Ramos (cell line): ENCODE measurements around the gene CDH23.
"Not testable (repeated sequence)": the region's sequence is repeated elsewhere in the genome, so short reads cannot be mapped to it uniquely, and the experiment has no call there.

Experiments
- in situ Hi-C: fragments of 300-500 bp; cut with MboI; formaldehyde crosslinking; loops from one replicate; pipeline ENCODE4 v1.14.3; 2022; ENCODE audit warnings: low sequenced_read_pairs; ENCODE audit not compliant: unreplicated experiment

Gene CDH23

DNA sequence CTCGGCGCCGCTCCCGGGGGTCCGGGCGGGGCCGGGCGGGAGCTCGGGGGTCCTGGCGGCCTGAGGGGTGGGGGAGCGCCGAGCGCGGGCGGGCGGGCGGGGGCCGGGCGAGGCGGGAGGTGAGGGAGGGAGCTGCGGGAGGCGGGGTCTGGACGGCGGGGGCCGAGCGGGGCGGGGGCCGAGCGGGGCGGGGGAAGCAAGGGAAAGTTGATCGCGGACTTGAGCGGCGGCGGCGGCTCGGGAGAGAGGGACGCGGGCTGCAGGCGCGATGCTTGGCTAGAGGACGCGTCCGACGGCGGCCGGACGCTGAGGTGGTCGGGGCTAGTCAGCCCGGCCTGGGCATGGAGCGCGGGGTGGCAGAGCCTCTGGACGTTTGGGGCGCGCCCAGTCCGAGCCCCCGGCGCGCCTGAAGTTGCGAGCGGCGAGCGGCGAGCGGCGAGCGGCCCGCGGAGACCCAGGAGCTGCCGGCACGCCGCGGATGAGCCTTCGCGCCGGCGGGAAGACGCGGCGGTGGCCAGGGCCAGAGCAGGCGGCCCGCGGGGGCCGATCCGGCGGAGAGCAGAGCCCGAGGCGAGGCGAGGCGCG lies at the start of gene CDH23:
CDH23 (plus strand) TSS at position 210 of the 585 bp plus-strand sequence. CDS start 42,912 bp downstream, outside the sequence.
- in situ Hi-C loops, result no loop called here

DNA sequence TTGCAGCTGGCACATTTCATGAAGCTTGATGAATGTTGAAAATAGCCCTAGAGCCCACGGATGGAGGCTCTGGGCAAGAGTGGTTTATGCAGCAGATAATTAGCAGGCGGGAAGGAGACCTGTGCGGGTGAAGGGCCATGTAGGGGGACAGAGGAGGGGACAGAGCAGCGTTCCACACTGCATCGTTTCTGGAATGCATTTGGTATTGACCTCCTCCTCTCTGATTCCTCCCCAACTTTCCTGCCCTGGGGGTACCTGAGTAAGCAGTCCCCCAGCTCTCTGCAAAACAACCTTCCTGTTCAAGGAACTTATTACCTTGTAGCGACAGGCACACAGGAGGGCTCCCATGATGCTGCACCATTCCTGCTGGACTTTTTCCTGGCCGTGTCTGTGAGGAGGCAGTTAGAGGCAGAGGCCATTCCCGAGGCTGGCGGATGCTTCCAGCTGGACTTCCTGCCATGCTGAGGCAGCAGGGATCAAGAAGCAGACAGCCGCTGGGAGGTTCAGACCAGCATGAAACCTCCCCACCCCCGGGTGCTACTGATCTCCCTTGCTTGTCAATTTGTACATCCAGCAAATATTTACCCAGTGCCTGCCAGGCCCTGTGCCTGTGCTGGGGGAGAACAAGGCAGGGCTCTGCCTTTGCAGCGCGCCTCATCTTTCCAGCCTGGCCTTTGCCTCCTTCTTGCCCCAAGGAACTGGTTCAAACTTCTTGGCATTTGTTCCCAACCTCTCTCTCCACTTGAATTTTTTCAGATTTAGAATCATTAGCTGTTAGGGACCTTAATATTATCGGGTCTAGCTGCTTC lies 48.9 kb upstream of the CDH23 start:
- in situ Hi-C loops, result no loop called here

DNA sequence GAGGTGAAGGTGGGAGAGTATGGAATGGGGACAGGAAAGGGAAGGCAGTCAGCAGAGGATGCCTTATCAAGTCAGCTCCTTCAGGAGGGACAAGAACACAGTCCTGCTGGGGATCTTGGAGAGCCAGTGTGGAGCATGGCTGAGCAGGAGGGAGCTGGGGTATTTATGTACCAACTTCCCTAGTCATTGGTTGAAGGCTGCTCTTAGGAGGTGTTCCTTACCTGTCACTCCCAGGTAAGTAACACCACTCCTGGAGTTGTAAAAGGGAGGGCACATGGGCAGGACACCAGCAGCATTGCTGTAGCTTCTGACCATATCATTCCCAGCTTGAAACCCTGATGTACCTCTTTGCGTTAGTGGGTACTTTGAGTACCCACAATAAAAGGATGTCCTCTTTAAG lies 47.9 kb upstream of the CDH23 start:
- in situ Hi-C loops, result no loop called here

DNA sequence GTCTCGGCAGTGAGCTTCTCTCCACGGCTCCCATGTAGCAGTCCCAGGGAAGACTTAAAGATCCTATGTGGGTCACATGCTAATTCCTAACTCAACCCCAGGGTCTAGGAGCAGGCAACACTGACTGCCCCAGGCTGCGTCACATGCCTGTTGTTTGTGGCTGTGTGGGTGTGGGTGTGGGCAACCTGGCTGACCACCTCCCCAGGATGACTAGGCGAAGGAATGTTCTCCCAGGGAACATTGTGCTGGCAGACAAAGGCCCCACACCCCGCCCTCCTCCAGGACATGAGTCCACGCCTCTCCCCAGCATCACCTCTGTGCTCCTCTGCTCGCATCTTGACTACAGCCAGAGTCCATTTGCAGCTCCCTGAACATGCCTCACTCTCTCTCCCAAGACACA lies 47.3 kb upstream of the CDH23 start:
- in situ Hi-C loops, result no loop called here

DNA sequence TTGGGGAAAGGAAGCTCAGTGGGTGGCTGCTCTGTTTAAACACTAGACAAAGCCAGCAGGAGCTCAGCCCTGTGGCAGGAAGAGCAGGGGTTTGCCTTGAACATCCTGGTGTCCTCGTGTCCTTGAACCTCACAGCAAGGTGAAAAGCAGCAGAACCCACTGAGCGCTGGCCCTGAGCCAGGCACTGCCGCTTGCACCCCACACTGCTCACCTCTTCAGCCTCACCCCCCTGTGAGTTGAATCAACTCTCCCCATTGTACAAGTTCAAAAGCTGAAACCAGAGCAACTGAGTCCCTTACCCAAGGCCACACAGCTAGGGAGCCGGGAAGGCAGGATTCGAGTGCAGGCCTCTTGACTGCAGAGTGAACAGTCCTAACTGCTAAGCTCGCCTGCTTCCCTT lies 45.6 kb upstream of the CDH23 start:
- in situ Hi-C loops, result no loop called here

DNA sequence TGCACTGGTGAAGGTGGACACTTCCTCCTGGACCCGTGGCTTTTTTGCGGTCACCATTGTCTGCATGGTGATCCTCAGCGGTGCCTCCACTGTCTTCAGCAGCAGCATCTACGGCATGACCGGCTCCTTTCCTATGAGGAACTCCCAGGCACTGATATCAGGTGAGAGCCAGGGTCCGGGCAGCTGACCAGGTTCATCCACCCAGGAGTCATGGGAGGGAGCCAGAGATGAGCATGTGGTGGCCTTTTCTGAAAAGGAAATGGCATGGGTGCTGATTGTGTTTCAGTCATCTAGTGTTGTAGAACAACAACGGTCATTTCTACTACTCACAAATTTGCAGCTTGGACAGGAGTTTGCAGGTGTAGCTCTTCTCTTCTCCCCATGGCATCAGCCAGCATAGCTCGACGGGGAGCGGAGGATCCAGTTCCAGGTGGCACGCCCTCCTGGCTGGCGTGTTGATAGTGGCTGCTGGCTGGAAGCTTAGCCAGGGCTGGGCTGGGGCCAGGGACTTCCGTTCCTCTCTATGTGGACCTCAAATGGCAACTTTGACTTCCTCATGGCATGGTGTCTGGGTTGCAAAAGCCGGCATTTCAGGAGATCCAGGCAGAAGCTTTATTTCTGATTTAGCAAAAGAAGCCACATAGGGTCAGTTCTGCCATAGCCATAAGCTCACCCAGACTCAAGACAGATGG lies 44.9 kb upstream of the CDH23 start:
- in situ Hi-C loops, result no loop called here

DNA sequence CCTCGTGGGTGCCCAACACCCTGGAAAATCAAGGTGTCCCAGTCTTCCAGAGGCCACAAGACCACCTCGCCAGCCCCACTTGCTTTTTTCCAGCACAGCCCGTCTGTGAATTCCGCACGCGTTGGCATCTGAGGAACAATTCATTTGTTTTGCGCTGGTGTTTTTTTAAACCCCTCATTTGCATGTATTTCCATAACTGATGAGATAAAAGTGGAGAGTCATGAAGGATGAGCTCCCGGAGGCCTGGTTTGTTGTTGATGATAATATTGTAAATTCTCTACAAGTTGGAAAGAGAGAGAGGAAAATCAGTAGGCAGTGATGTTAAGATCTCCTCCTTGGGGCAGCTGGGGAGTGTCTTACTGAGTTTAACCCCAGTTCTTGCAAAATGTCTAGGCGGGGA lies 43.1 kb upstream of the CDH23 start:
- in situ Hi-C loops, result no loop called here

DNA sequence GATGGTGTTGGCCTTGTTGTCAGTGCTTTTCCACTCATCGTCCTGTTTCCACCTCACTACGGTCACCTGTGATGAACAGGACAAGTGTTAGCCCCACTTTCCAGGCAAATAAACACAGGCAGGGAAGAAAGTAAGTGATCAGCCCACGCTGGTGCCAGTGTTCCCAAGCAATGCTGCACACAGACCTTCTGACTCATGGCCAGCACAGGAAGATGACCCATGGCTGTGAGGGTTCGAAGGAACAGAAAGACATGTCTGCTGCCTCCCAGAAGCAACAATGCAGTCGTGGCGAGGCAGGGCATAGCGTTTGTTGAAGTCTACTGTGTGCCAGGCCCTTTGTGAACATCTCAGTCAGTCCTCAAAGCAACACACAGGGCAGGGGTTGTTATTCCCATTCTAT lies 41.9 kb upstream of the CDH23 start:
- in situ Hi-C loops, result no loop called here

DNA sequence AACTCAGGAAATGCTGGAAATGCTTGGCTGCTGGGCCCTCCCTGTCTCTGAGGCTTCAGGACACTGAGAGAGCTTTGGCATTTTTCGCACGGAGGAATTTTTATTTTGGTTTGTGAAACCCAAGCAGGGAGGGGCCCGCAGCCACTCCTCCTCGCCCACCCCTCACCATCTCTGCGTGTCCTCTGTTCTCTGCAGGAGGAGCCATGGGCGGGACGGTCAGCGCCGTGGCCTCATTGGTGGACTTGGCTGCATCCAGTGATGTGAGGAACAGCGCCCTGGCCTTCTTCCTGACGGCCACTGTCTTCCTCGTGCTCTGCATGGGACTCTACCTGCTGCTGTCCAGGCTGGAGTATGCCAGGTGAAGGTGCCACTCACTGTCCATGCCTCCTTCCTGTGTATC lies 40.8 kb upstream of the CDH23 start:
- in situ Hi-C loops, result no loop called here

DNA sequence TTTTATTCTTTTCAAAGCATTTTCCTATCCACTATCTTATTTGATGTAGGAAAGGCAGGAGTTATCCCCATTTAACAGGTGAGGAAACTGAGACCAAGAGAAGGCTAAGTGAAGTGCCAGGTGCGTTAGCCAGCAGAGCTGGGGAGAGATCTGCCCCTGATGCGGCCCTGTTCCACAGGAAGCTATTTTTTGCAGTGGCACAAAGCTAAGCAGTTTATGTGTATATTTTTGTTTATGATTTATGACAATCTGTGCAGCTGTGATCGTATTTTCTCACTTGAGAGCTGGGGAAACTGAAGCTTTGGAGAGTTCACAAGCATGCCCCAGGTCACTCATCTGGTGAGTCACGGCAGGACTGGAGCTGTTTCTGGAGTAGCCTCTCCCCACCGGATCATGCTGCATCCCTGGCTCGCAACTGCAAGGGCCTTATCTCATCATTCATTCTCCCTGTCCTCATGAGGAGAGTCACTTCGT lies 38.9 kb upstream of the CDH23 start:
- in situ Hi-C loops, result no loop called here

DNA sequence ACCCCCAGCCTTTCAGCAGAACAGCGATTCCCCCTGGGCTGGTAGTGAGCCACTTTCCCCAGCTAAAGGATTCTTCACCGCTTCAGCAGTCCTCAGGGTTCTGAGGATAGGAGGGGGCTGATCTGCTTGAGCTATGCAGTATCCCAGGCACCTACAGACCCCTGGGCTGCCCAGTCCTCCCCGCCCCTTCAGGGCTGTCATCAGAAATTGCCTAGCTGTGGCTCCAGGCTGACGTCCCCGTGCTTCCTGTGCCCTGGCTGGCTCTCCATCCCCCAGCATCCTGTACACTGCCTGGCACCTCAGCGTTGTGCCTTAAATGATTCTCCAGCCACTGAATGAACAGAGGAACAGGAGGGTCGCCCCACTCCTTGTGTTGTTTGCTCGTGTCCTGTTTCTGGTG lies 38.4 kb upstream of the CDH23 start:
- in situ Hi-C loops, result no loop called here

DNA sequence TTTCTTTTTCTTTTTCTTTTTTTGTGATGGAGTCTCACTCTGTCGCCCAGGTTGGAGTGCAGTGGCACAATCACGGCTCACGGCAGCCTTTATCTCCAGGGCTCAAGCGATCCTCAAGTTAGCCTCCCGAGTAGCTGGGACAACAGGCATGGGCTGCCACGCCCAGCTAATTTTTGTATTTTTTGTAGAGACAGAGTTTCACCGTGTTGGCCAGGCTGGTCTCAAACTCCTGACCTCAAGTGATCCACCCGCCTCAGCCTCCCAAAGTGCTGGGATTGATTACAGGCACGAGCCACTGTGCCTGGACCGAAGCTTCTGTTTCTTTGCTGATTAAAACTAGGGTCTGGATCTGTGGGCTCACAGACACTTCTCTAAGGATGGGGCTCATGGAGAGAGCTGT lies 37.8 kb upstream of the CDH23 start:
- in situ Hi-C loops, result not testable (repeated sequence)

DNA sequence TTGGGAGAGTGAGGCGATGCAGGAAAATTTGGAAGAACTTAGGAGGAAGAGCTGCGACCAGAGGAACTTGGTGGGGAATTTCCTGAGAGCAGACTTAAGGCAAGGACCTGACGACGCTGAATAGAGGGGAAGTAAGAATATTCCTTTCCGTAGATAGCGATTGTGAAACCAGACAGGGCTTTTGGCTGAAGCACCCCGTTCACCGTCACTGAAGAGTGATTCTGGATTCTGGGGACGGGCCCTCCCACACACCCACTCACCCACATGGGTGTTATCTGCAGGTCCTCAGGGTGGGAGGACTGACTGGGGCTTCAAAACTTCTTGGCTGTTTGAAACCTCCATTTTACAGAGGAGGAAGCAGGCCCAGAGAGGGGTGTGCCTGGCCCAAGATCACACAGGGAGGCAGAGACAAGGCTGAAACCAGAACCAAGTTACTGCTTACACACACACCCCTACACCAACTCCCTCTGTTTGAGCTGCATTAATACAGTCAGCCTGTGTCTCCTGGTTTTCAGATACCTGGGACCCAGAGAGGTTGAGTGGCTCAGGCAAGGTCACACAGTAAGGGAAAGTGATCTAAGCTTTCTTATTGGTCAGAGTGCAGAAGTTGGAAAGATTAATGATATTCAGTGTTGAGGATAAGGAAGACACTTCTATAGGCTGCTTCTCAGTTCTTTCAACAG lies 37.2 kb upstream of the CDH23 start:
- in situ Hi-C loops, result no loop called here

DNA sequence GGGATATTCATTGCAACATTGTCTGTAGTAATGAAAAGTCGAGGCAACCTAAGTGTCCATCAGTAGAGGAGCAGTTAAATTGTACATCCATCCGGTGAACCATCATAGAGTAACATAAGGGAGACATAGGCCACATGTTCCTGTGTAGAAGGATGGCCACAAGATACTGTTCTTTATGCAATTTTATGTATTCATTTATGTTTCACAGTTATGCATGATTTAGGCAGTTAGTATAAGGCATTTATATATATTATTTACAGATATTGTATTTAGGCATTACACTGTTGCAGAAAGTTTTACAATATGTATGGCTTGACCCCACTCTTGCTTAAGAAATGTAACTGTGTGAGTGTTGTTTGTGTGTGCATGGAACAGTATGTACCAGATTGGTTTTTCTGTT lies 36.0 kb upstream of the CDH23 start:
- in situ Hi-C loops, result no loop called here

DNA sequence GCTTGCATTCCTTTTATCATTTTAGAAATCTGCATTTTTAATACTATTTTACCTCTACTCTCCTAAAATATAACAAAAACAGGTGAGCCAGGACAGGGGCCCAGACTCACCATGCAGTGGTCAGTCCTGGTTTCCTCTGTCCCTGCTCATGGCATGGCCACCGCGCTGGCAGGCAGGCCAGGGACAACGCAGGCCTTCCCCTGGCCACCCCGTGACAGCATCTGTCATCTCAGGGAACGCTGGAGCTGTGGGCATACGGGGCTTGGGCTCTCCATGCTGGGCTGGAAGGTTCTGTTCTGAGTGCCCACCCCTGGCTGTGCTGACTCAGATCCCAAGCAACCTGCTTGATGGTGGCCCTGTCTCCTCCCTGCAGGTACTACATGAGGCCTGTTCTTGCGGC lies 35.1 kb upstream of the CDH23 start:
- in situ Hi-C loops, result no loop called here

DNA sequence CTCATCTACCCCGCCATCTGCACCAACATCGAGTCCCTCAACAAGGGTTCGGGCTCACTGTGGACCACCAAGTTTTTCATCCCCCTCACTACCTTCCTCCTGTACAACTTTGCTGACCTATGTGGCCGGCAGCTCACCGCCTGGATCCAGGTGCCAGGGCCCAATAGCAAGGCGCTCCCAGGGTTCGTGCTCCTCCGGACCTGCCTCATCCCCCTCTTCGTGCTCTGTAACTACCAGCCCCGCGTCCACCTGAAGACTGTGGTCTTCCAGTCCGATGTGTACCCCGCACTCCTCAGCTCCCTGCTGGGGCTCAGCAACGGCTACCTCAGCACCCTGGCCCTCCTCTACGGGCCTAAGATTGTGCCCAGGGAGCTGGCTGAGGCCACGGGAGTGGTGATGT lies 34.6 kb upstream of the CDH23 start:
- in situ Hi-C loops, result no loop called here

DNA sequence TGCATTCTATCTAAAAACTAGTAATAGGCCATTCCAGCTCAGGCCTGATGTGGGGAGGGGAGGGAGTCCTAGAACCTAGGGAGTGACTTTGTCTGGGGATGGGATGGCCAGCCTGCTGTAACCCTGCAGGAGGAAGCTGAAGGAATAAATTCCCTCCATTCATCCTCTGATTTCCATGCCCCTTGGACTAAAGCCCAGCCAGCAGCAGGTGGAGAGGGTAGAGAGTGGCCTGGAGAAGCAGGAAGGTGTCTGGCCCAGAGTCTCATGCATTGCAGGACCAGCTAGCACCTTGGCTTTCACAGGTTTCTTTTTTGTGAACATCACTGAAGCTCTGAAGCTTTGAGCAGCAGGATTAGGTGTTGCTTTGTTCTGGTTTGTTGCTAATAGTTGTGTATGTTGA lies 32.8 kb upstream of the CDH23 start:
- in situ Hi-C loops, result no loop called here

DNA sequence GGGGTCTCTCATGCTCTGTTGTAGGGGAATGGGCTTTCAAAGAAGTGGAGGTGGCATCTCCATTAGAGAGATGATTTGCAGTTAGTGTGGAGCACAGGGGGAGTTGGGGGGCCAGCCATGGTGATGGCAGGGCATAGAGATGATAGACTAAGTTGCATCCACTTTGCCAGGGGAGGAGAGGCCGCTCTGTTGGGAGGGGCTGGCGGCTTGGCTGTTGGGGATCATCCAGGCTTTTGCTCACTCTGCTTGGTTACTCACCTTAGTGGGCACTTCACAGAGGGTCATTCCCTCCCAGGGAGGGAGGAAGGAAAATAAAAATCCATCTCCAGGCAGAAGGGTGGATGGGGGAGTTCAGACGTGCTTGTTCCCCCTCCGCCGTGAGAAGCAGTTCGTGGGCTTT lies 31.4 kb upstream of the CDH23 start:
- in situ Hi-C loops, result no loop called here

DNA sequence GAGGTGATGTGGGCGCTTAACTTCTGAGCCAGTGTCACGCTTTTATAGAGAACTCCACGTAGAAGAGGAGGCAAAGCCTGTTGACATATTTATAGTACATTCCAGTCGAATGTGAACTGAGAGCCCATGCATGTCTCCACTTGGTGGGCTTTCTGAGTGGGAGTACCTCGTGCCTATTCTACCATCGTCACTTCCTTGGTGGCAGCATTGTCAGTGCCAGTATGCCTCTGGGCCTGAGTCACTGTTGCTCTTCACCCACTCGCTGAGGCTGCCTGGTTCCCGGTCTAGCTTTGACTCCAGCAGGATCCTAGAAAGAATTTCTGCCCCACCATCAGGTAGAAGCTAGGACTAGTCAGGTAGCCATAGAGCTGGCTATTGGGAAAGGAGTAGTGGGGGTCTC lies 30.0 kb upstream of the CDH23 start:
- in situ Hi-C loops, result no loop called here

DNA sequence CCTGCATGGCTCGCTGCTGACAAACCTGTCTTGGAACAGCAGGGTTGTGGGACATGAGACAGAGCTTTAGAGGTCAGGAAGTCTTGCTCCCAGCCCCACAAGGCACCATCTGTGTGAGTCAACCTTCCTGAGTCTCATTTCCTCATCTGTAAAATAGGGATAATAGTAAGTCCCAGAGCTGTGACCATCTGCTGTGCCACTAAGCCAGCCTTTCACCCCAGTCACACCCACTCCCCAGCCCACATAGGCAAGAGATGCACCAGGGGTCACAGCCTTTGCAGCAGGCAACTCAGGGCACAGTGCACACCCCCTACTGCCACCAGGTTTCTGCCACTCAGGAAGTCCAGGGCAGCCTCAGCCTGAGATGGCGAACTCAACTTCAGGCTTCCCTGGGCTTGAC lies 29.4 kb upstream of the CDH23 start:
- in situ Hi-C loops, result no loop called here

DNA sequence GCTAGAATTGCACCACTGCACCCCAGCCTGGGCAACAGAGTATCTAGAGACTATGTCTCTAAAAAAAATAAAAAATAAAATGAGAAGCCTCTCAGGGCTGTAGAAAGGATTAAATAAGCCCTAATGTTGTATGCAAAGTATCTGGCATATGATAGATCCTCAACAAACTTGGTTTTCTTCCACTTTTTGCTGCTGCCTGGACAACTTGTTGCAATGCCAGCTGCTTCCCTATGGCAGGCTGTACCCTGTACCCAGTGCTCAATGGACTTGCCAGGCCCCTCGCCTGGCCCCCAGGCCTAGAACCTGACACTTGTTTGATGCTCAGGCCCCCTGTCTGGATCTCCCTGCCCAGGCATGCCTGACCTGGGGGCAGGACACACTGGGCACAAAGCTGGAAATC lies 28.5 kb upstream of the CDH23 start:
- in situ Hi-C loops, result no loop called here
